SK-N-SH (cell line): ENCODE data around the gene SAMD14. TPM values are rescaled to one million over a fixed set of nuclear protein-coding genes. Genes with fewer than 3 reads are reported as not detected.
A peak's percentile ranks its signal among the peaks of the same experiment; 100 is the strongest.

Experiments
- CTCF ChIA-PET: fragments of 300-600, 350-600 bp; formaldehyde crosslinking; extraction: SDS; loops from one replicate; lab custom pipeline; 2021; lab: Yijun Ruan, JAX
- POLR2A ChIA-PET: fragments of 350-600 bp; sonication (Branson Sonifier 250); formaldehyde crosslinking; extraction: SDS; loops from one replicate; lab custom pipeline; 2020; ENCODE audit warnings: antibody characterized with exemption, inconsistent platforms; lab: Yijun Ruan, JAX
- DNase-seq: peaks from one replicate; pipeline ENCODE4 v3.0.0; 2012
- H2AFZ ChIP-seq: fragments of 200-600 bp; sonication (generic); 2 replicates; pipeline ENCODE4 v1.8.1; 2016; ENCODE audit warnings: antibody characterized with exemption, mild to moderate bottlenecking, low read depth
- H3F3A ChIP-seq: fragments of 200-600 bp; sonication (generic); replicated peaks from 2 replicates; pipeline ENCODE3; 2016; ENCODE audit warnings: antibody characterized with exemption, mild to moderate bottlenecking; ENCODE audit not compliant: insufficient read depth
- H3K27ac ChIP-seq, 2 experiments: fragments of 200-500 bp in 1 of 2; fragments of 200-600 bp in 1 of 2; sonication (Bioruptor generic) in 1 of 2; sonication (generic), shearing (Covaris generic) in 1 of 2; 2 replicates each; pipeline versions ENCODE4 v1.5.1 to v1.6.1; 2014 to 2016; ENCODE audit warnings: low read depth in 2 of 2, inconsistent platforms in 1 of 2, low read length in 1 of 2, mild to moderate bottlenecking in 1 of 2, mixed read lengths in 1 of 2
- H3K27me3 ChIP-seq: fragments of 200-600 bp; sonication (generic), shearing (Covaris generic); 2 replicates; pipeline ENCODE4 v1.6.1; 2016; ENCODE audit warnings: mixed run types; ENCODE audit not compliant: insufficient read depth
- H3K36me3 ChIP-seq, 2 experiments: fragments of 200-500 bp in 1 of 2; fragments of 200-600 bp in 1 of 2; sonication (Bioruptor generic) in 1 of 2; sonication (generic) in 1 of 2; replicated peaks in 1 of 2; 2 replicates each; pipeline versions ENCODE3 to v1.5.1; 2014 to 2016; ENCODE audit warnings: low read length in 1 of 2, mild to moderate bottlenecking in 1 of 2; ENCODE audit not compliant: insufficient read depth in 2 of 2, control insufficient read depth in 1 of 2
- H3K4me1 ChIP-seq, 2 experiments: fragments of 200-500 bp in 1 of 2; fragments of 200-600 bp in 1 of 2; sonication (Bioruptor generic) in 1 of 2; sonication (generic), shearing (Covaris generic) in 1 of 2; 2 replicates each; pipeline versions ENCODE4 v1.5.1 to v1.6.1; 2014 to 2016; ENCODE audit warnings: low read depth in 1 of 2, low read length in 1 of 2, mixed run types in 1 of 2; ENCODE audit not compliant: insufficient read depth in 2 of 2, control insufficient read depth in 1 of 2
- H3K4me2 ChIP-seq: fragments of 200-600 bp; sonication (generic), shearing (Covaris generic); 2 replicates; pipeline ENCODE4 v1.6.1; 2017; ENCODE audit warnings: mixed run types
- H3K4me3 ChIP-seq, 2 experiments: fragments of 200-500 bp in 1 of 2; fragments of 200-600 bp in 1 of 2; sonication (Bioruptor generic) in 1 of 2; sonication (generic), shearing (Covaris generic) in 1 of 2; 2 replicates each; pipeline versions ENCODE4 v1.5.1 to v1.8.1; 2014 to 2016; ENCODE audit warnings: low read depth in 2 of 2, inconsistent platforms in 1 of 2, low read length in 1 of 2, mild to moderate bottlenecking in 1 of 2, mixed read lengths in 1 of 2, moderate library complexity in 1 of 2
- H3K79me2 ChIP-seq: fragments of 200-600 bp; sonication (generic); 2 replicates; pipeline ENCODE4 v1.8.1; 2017; ENCODE audit warnings: mild to moderate bottlenecking; ENCODE audit not compliant: insufficient read depth
- H3K9ac ChIP-seq: fragments of 200-600 bp; sonication (generic); 2 replicates; pipeline ENCODE4 v1.6.1; 2017; ENCODE audit warnings: mixed run types
- H3K9me2 ChIP-seq: fragments of 200-600 bp; sonication (generic); 2 replicates; pipeline ENCODE4 v1.6.1; 2017; ENCODE audit warnings: mixed run types
- H3K9me3 ChIP-seq: fragments of 200-600 bp; sonication (generic); 2 replicates; pipeline ENCODE4 v1.6.1; 2017; ENCODE audit warnings: mixed run types, mild to moderate bottlenecking, moderate library complexity
- H4K20me1 ChIP-seq: fragments of 200-600 bp; sonication (generic); 2 replicates; pipeline ENCODE4 v1.6.1; 2017; ENCODE audit warnings: mild to moderate bottlenecking, mixed run types; ENCODE audit not compliant: insufficient read depth
- FOSL2 ChIP-seq: IDR thresholded peaks from 2 replicates; pipeline ENCODE4 v1.4.0; 2012; ENCODE audit warnings: low read depth, mild to moderate bottlenecking, moderate library complexity, borderline replicate concordance
- GABPA ChIP-seq: IDR thresholded peaks from 2 replicates; pipeline ENCODE4 v1.4.0; 2012; ENCODE audit warnings: low read depth, mild to moderate bottlenecking
- MXI1 ChIP-seq: IDR thresholded peaks from 2 replicates; pipeline ENCODE4 v1.6.1; 2012; ENCODE audit warnings: mild to moderate bottlenecking, low read depth, low read length, improper control_type of control experiment
- NFIC ChIP-seq: IDR thresholded peaks from 2 replicates; pipeline ENCODE4 v1.4.0; 2012; ENCODE audit warnings: borderline replicate concordance
- NRF1 ChIP-seq: IDR thresholded peaks from 2 replicates; pipeline ENCODE4 v1.6.1; 2012; ENCODE audit warnings: low read depth, mild to moderate bottlenecking, low read length
- RCOR1 ChIP-seq: fragments of 150-350 bp; IDR thresholded peaks from 2 replicates; pipeline ENCODE4 v1.6.1; 2017; ENCODE audit warnings: antibody characterized with exemption, low read length
- SIN3A ChIP-seq: IDR thresholded peaks from 2 replicates; pipeline ENCODE4 v1.6.1; 2012; ENCODE audit warnings: low read depth, mild to moderate bottlenecking, low read length, moderate library complexity, borderline replicate concordance
- SMC3 ChIP-seq: IDR thresholded peaks from 2 replicates; pipeline ENCODE4 v1.6.1; 2012; ENCODE audit warnings: low read depth, low read length, improper control_type of control experiment
- TCF12 ChIP-seq: IDR thresholded peaks from 2 replicates; pipeline ENCODE4 v1.4.0; 2012
- WGBS: methylation state at CpG from one replicate; pipeline ENCODE4 v1.1.6; 2017; ENCODE audit warnings: low lambda C conversion rate; 5-methylcytosine and 5-hydroxymethylcytosine counted together
- polyA plus RNA-seq, 3 experiments: library from polyadenylated mRNA; depleted of rRNA; stranded (reverse); fragments of >200 nt; gene quantifications; 2 replicates each; pipeline ENCODE4 v1.2.3, GENCODE V29; 2012
- TF ChIP-seq, protein P1 (sequence below): IDR thresholded peaks from 2 replicates; pipeline ENCODE4; 2012

The SAMD14 gene
- polyA plus RNA-seq, 1 of the 3 experiments (the other 2 are of a cell fraction), result 3.4 TPM

- H3K27ac ChIP-seq, result peak overlapping the region in 1 of 2 experiments; percentile 63; a peak in 2 of 4 replicates
These were observed 24.0 kb upstream of the SAMD14 start for GRCh38 chr17:50153650-50154575.

GRCh38 chr17:50152736-50153135 is 22.8 kb upstream of the SAMD14 start:
- Histone ChIP-seq H2AFZ (no peak overlapping the region), H3K4me2 (peak overlapping the region; percentile 97), H3F3A (peaks cover 19% of the 10 kb centered on the region), H3K79me2 (peaks cover 30% of the 10 kb centered on the region), H3K9me3 (no peaks in the 10 kb centered on the region), H3K4me1 (peaks cover 25 to 46% of the 10 kb centered on the region in 2 experiments; a peak in 3 of 4 replicates), H3K27me3 (no peaks in the 10 kb centered on the region), H3K36me3 (peaks cover 0 to under 1% of the 10 kb centered on the region in 2 experiments), H3K9ac (no peak overlapping the region), H3K9me2 (no peaks in the 10 kb centered on the region), H4K20me1 (peaks cover 16% of the 10 kb centered on the region), H3K4me3 (peak overlapping the region in 1 of 2 experiments; percentile 66; a peak in 2 of 4 replicates), H3K27ac (peak overlapping the region; percentile 74 to 98; a peak in 3 of 4 replicates)
- WGBS, result 87% methylated on average over 5 of the region's 7 CpGs
- TF ChIP-seq NRF1 (no peak), NFIC (no peak), TCF12 (no peak), RCOR1 (no peak), SMC3 (no peak), MXI1 (no peak), SIN3A (no peak), FOSL2 (no peak)
- DNase-seq, result no peak
- ChIA-PET POLR2A (interaction anchor here (1.2 to 2.5 kb wide), 5 partner anchors 9 to 58 kb away, joined by 3 to 30 read pairs (median 7); partner anchors contain the start of gene PDK2), CTCF (interaction anchor here (0.7 to 12.8 kb wide), 22 partner anchors 9 to 157 kb away, joined by 3 to 169 read pairs (median 7); partner anchors contain the start of genes COL1A1, PDK2, SAMD14 and SGCA)

More at GRCh38 chr17:50153650-50154575, 24.0 kb upstream of the SAMD14 start:
- Histone ChIP-seq H3K9me3 (no peaks in the 10 kb centered on the region), H3K79me2 (peaks cover 19% of the 10 kb centered on the region), H3K27me3 (no peaks in the 10 kb centered on the region), H3K36me3 (no peaks in the 10 kb centered on the region), H3K9ac (no peak overlapping the region), H3K9me2 (no peaks in the 10 kb centered on the region), H3K4me3 (no peak overlapping the region), H3F3A (peaks cover 19% of the 10 kb centered on the region), H4K20me1 (peaks cover 5% of the 10 kb centered on the region; the same call in 1 of the 2 replicates), H2AFZ (no peak overlapping the region), H3K4me1 (peaks cover 23 to 36% of the 10 kb centered on the region in 2 experiments; a peak in 3 of 4 replicates), H3K4me2 (no peak overlapping the region; the same call in 1 of the 2 replicates)
- CTCF ChIA-PET, result interaction anchor here (1.3 to 12.8 kb wide), 10 partner anchors 7 to 66 kb away, joined by 4 to 169 read pairs (median 12); partner anchors contain the start of genes COL1A1 and SGCA
- POLR2A ChIA-PET, result no interaction called here
- DNase-seq, result no peak
- WGBS, result 75% methylated on average over 16 of the region's 16 CpGs
- TF ChIP-seq GABPA, result no peak
- 0 out of 2 replicates have a peak, but pooled peaks have one; percentile 9 for TF ChIP-seq TCF12
- peak; percentile 4; the same call in 1 of the 2 replicates for TF ChIP-seq NFIC
- TF ChIP-seq, protein P1, sequence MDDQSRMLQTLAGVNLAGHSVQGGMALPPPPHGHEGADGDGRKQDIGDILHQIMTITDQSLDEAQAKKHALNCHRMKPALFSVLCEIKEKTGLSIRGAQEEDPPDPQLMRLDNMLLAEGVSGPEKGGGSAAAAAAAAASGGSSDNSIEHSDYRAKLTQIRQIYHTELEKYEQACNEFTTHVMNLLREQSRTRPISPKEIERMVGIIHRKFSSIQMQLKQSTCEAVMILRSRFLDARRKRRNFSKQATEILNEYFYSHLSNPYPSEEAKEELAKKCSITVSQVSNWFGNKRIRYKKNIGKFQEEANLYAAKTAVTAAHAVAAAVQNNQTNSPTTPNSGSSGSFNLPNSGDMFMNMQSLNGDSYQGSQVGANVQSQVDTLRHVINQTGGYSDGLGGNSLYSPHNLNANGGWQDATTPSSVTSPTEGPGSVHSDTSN, result 0 out of 2 replicates have a peak, but pooled peaks have one; percentile 8
